Uterus (tissue), 2 donors: Measurements from ENCODE around the gene PYROXD2.

Experiments
- POLR2A ChIP-seq, 2 donors: fragments of 450-650 bp; IDR thresholded peaks; one replicate each; pipeline ENCODE4 v1.6.1; 2016; ENCODE audit warnings: antibody characterized with exemption in 2 of 2, mild to moderate bottlenecking in 1 of 2, moderate library complexity in 1 of 2
- TF ChIP-seq, protein P1 (sequence below), 4 experiments: fragments of 200-600 bp in 2 of 4; fragments of 450-650 bp in 2 of 4; sonication (generic) in 2 of 4; IDR thresholded peaks; one replicate each; pipeline ENCODE4 v1.5.1; 2016 to 2019; ENCODE audit warnings: antibody characterized with exemption in 4 of 4, mild to moderate bottlenecking in 2 of 4, moderate library complexity in 1 of 4

GRCh38 chr10:98377536-98377935 is 37.4 kb downstream of the PYROXD2 start:
- TF ChIP-seq, protein P1, sequence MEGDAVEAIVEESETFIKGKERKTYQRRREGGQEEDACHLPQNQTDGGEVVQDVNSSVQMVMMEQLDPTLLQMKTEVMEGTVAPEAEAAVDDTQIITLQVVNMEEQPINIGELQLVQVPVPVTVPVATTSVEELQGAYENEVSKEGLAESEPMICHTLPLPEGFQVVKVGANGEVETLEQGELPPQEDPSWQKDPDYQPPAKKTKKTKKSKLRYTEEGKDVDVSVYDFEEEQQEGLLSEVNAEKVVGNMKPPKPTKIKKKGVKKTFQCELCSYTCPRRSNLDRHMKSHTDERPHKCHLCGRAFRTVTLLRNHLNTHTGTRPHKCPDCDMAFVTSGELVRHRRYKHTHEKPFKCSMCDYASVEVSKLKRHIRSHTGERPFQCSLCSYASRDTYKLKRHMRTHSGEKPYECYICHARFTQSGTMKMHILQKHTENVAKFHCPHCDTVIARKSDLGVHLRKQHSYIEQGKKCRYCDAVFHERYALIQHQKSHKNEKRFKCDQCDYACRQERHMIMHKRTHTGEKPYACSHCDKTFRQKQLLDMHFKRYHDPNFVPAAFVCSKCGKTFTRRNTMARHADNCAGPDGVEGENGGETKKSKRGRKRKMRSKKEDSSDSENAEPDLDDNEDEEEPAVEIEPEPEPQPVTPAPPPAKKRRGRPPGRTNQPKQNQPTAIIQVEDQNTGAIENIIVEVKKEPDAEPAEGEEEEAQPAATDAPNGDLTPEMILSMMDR (IDR thresholded peaks at IDR 0.05), result no peak
- TF ChIP-seq POLR2A (IDR thresholded peaks at IDR 0.05), result no peak
